ENCODE data around the gene PPP2R5D. TPM values are rescaled to one million over a fixed set of nuclear protein-coding genes. Genes with fewer than 3 reads are reported as not detected.
A peak's percentile ranks its signal among the peaks of the same experiment; 100 is the strongest.

The PPP2R5D gene
- 10 to 100 TPM; 42.9 to 56.6 TPM for total RNA-seq
- polyA plus RNA-seq (ENCODE audit: insufficient read length in 2 of 2), result 10 to 100 TPM; 80.3 to 86.8 TPM
- long read RNA-seq, donor 1, transcript PPP2R5D-208 (16 exons, 3,044 nt), result major isoform, 10 of 222 reads
- long read RNA-seq, donor 1, partial matches to known transcripts, result 141 of 222 reads
- long read RNA-seq, donor 1, other reads (novel, unspliced or antisense), result 71 of 222 reads
- long read RNA-seq, donor 2, partial matches to known transcripts, result 57 of 119 reads
- long read RNA-seq, donor 2, other reads (novel, unspliced or antisense), result 59 of 119 reads
- long read RNA-seq, donor 3, partial matches to known transcripts, result 6 of 10 reads
- long read RNA-seq, donor 3, other reads (novel, unspliced or antisense), result 0 of 10 reads
- long read RNA-seq, donor 4, partial matches to known transcripts, result 282 of 390 reads
- long read RNA-seq, donor 4, other reads (novel, unspliced or antisense), result 104 of 390 reads

- H3K4me3 ChIP-seq (ENCODE audit: low read depth, low read length), result peak within 1 kb of the TSS; percentile 69
- WGBS (ENCODE audit: insufficient coverage), result under 1% methylated on average over 52 of the region's 59 CpGs
- H3K9me3 ChIP-seq (ENCODE audit: control insufficient read depth, insufficient read depth, low read length), result no peaks in the 10 kb centered on the region
- H3K27ac ChIP-seq (ENCODE audit: low read depth, low read length), result peak within 1 kb of the TSS; percentile 97
- peaks cover 17% of the 10 kb centered on the region for H3K36me3 ChIP-seq (ENCODE audit: control insufficient read depth, insufficient read depth, low read length)
- H3K27me3 ChIP-seq (ENCODE audit: control insufficient read depth, insufficient read depth, low read length), result no peaks in the 10 kb centered on the region
- peaks cover 37% of the 10 kb centered on the region for H3K4me1 ChIP-seq (ENCODE audit: control insufficient read depth, insufficient read depth, low read length)
- DNase-seq (ENCODE audit: low read depth in 4 of 6, low spot score in 6 of 6), result peak; percentile 94 to 100 (median 98)
Measured at GRCh38 chr6:42984001-42984923, at the start of gene PPP2R5D. TSS of gene PPP2R5D (plus strand) at chr6:42984570. CDS start at chr6:42984678, 108 bp downstream.

- peaks cover 53% of the 10 kb centered on the region for H3K36me3 ChIP-seq (ENCODE audit: control insufficient read depth, insufficient read depth, low read length)
- no peak overlapping the region for H3K27ac ChIP-seq (ENCODE audit: low read depth, low read length)
- no peak overlapping the region for H3K4me3 ChIP-seq (ENCODE audit: low read depth, low read length)
- peaks cover 17% of the 10 kb centered on the region for H3K4me1 ChIP-seq (ENCODE audit: control insufficient read depth, insufficient read depth, low read length)
- WGBS (ENCODE audit: insufficient coverage), result 100% methylated on average over 3 of the region's 7 CpGs
- H3K27me3 ChIP-seq (ENCODE audit: control insufficient read depth, insufficient read depth, low read length), result no peaks in the 10 kb centered on the region
- no peak for DNase-seq (ENCODE audit: low read depth in 4 of 6, low spot score in 6 of 6)
- no peaks in the 10 kb centered on the region for H3K9me3 ChIP-seq (ENCODE audit: control insufficient read depth, insufficient read depth, low read length)
Measured at GRCh38 chr6:42935322-42935721, 49.0 kb upstream of the PPP2R5D start.

- Histone ChIP-seq H3K9me3 (ENCODE audit: control insufficient read depth, insufficient read depth, low read length) (no peaks in the 10 kb centered on the region), H3K4me1 (ENCODE audit: control insufficient read depth, insufficient read depth, low read length) (peaks cover 6% of the 10 kb centered on the region), H3K36me3 (ENCODE audit: control insufficient read depth, insufficient read depth, low read length) (peaks cover 57% of the 10 kb centered on the region), H3K27me3 (ENCODE audit: control insufficient read depth, insufficient read depth, low read length) (no peaks in the 10 kb centered on the region), H3K27ac (ENCODE audit: low read depth, low read length) (no peak overlapping the region), H3K4me3 (ENCODE audit: low read depth, low read length) (no peak overlapping the region)
- 98% methylated on average over 8 of the region's 11 CpGs for WGBS (ENCODE audit: insufficient coverage)
- DNase-seq (ENCODE audit: low read depth in 4 of 6, low spot score in 6 of 6), result no peak
Measured at GRCh38 chr6:42936398-42936797, 48.0 kb upstream of the PPP2R5D start.

GRCh38 chr6:42937548-42938427 lies 46.6 kb upstream of the PPP2R5D start:
- Histone ChIP-seq H3K27ac (ENCODE audit: low read depth, low read length) (no peak overlapping the region), H3K9me3 (ENCODE audit: control insufficient read depth, insufficient read depth, low read length) (no peaks in the 10 kb centered on the region), H3K36me3 (ENCODE audit: control insufficient read depth, insufficient read depth, low read length) (peaks cover 62% of the 10 kb centered on the region), H3K4me3 (ENCODE audit: low read depth, low read length) (no peak overlapping the region), H3K27me3 (ENCODE audit: control insufficient read depth, insufficient read depth, low read length) (no peaks in the 10 kb centered on the region), H3K4me1 (ENCODE audit: control insufficient read depth, insufficient read depth, low read length) (no peaks in the 10 kb centered on the region)
- WGBS (ENCODE audit: insufficient coverage), result 95% methylated on average over 10 of the region's 13 CpGs
- no peak for DNase-seq (ENCODE audit: low read depth in 4 of 6, low spot score in 6 of 6)

GRCh38 chr6:42938428-42938796 lies 46.0 kb upstream of the PPP2R5D start:
- H3K36me3 ChIP-seq (ENCODE audit: control insufficient read depth, insufficient read depth, low read length), result peaks cover 63% of the 10 kb centered on the region
- 94% methylated on average over 4 of the region's 5 CpGs for WGBS (ENCODE audit: insufficient coverage)

GRCh38 chr6:42938987-42939809 lies 45.2 kb upstream of the PPP2R5D start:
- no peak for DNase-seq (ENCODE audit: low read depth in 4 of 6, low spot score in 6 of 6)
- Histone ChIP-seq H3K9me3 (ENCODE audit: control insufficient read depth, insufficient read depth, low read length) (no peaks in the 10 kb centered on the region), H3K4me3 (ENCODE audit: low read depth, low read length) (no peak overlapping the region), H3K4me1 (ENCODE audit: control insufficient read depth, insufficient read depth, low read length) (no peaks in the 10 kb centered on the region), H3K27me3 (ENCODE audit: control insufficient read depth, insufficient read depth, low read length) (no peaks in the 10 kb centered on the region), H3K27ac (ENCODE audit: low read depth, low read length) (no peak overlapping the region), H3K36me3 (ENCODE audit: control insufficient read depth, insufficient read depth, low read length) (peaks cover 67% of the 10 kb centered on the region)
- 75% methylated on average over 7 of the region's 9 CpGs for WGBS (ENCODE audit: insufficient coverage)

More at GRCh38 chr6:42938428-42938796, 46.0 kb upstream of the PPP2R5D start:
- Histone ChIP-seq H3K4me3 (ENCODE audit: low read depth, low read length) (no peak overlapping the region), H3K27ac (ENCODE audit: low read depth, low read length) (no peak overlapping the region), H3K27me3 (ENCODE audit: control insufficient read depth, insufficient read depth, low read length) (no peaks in the 10 kb centered on the region), H3K4me1 (ENCODE audit: control insufficient read depth, insufficient read depth, low read length) (no peaks in the 10 kb centered on the region), H3K9me3 (ENCODE audit: control insufficient read depth, insufficient read depth, low read length) (no peaks in the 10 kb centered on the region)
- no peak for DNase-seq (ENCODE audit: low read depth in 4 of 6, low spot score in 6 of 6)

- peaks cover 63% of the 10 kb centered on the region for H3K36me3 ChIP-seq (ENCODE audit: control insufficient read depth, insufficient read depth, low read length)
- no peaks in the 10 kb centered on the region for H3K4me1 ChIP-seq (ENCODE audit: control insufficient read depth, insufficient read depth, low read length)
- H3K9me3 ChIP-seq (ENCODE audit: control insufficient read depth, insufficient read depth, low read length), result no peaks in the 10 kb centered on the region
- H3K4me3 ChIP-seq (ENCODE audit: low read depth, low read length), result no peak overlapping the region
- no peak for DNase-seq (ENCODE audit: low read depth in 4 of 6, low spot score in 6 of 6)
- H3K27me3 ChIP-seq (ENCODE audit: control insufficient read depth, insufficient read depth, low read length), result no peaks in the 10 kb centered on the region
- WGBS (ENCODE audit: insufficient coverage), result no CpG with 5 or more reads among the region's 4 CpGs
- H3K27ac ChIP-seq (ENCODE audit: low read depth, low read length), result no peak overlapping the region
Measured at GRCh38 chr6:42939810-42940167, 44.6 kb upstream of the PPP2R5D start.

GRCh38 chr6:42940493-42941045 lies 43.8 kb upstream of the PPP2R5D start:
- Histone ChIP-seq H3K4me3 (ENCODE audit: low read depth, low read length) (no peak overlapping the region), H3K9me3 (ENCODE audit: control insufficient read depth, insufficient read depth, low read length) (no peaks in the 10 kb centered on the region), H3K27ac (ENCODE audit: low read depth, low read length) (no peak overlapping the region), H3K36me3 (ENCODE audit: control insufficient read depth, insufficient read depth, low read length) (peaks cover 62% of the 10 kb centered on the region), H3K27me3 (ENCODE audit: control insufficient read depth, insufficient read depth, low read length) (no peaks in the 10 kb centered on the region), H3K4me1 (ENCODE audit: control insufficient read depth, insufficient read depth, low read length) (no peaks in the 10 kb centered on the region)
- no peak for DNase-seq (ENCODE audit: low read depth in 4 of 6, low spot score in 6 of 6)
- WGBS (ENCODE audit: insufficient coverage), result no CpG with 5 or more reads among the region's 6 CpGs
